GM19099 (cell line): ENCODE data around the gene FRMD4B.

Experiments used
- POLR2A ChIP-seq: IDR thresholded peaks from 3 replicates; pipeline ENCODE4 v1.6.1; 2011; ENCODE audit warnings: low read depth; ENCODE audit not compliant: insufficient read length; ENCODE audit errors: extremely low read depth

Gene FRMD4B

GRCh38 chr3:69323941-69324340 lies 61.9 kb downstream of the FRMD4B start:
- TF ChIP-seq POLR2A: no peak

- no peak for TF ChIP-seq POLR2A
These were observed 63.8 kb downstream of the FRMD4B start for GRCh38 chr3:69322158-69322509.

- no peak for TF ChIP-seq POLR2A
These were observed 64.4 kb downstream of the FRMD4B start for GRCh38 chr3:69321301-69322157.

GRCh38 chr3:69320871-69321271 lies 65.0 kb downstream of the FRMD4B start:
- no peak for TF ChIP-seq POLR2A

GRCh38 chr3:69319652-69320051 lies 66.2 kb downstream of the FRMD4B start:
- no peak for TF ChIP-seq POLR2A

- TF ChIP-seq POLR2A: no peak
These were observed 67.5 kb downstream of the FRMD4B start for GRCh38 chr3:69318410-69318809.

- no peak for TF ChIP-seq POLR2A
These were observed 72.6 kb downstream of the FRMD4B start for GRCh38 chr3:69313251-69313650.

- no peak for TF ChIP-seq POLR2A
These were observed 76.1 kb downstream of the FRMD4B start for GRCh38 chr3:69309814-69310213.

GRCh38 chr3:69306239-69307185 lies 79.4 kb downstream of the FRMD4B start:
- no peak for TF ChIP-seq POLR2A

GRCh38 chr3:69305011-69305410 lies 80.9 kb downstream of the FRMD4B start:
- TF ChIP-seq POLR2A: no peak

GRCh38 chr3:69304396-69304795 lies 81.5 kb downstream of the FRMD4B start:
- TF ChIP-seq POLR2A: no peak

GRCh38 chr3:69300296-69300695 lies 85.6 kb downstream of the FRMD4B start:
- no peak for TF ChIP-seq POLR2A

- TF ChIP-seq POLR2A: no peak
These were observed 86.5 kb downstream of the FRMD4B start for GRCh38 chr3:69299344-69299743.

- no peak for TF ChIP-seq POLR2A
These were observed 88.4 kb downstream of the FRMD4B start for GRCh38 chr3:69297501-69297900.

- no peak for TF ChIP-seq POLR2A
These were observed 88.9 kb downstream of the FRMD4B start for GRCh38 chr3:69296995-69297394.
